CD4-positive, alpha-beta T cell treated with Interleukin-6 for 4 hours (primary cell): ENCODE results near the gene CFTR.
"Not testable (repeated sequence)": the region's sequence is repeated elsewhere in the genome, so short reads cannot be mapped to it uniquely, and the experiment has no call there.

Source experiments
- DNase-seq: peaks from one replicate; pipeline ENCODE4 v3.0.0-alpha.2; 2020; ENCODE audit warnings: mixed read lengths

The CFTR gene

GRCh38 chr7:117698018-117698417 lies 218.2 kb downstream of the CFTR start:
- DNase-seq, result no peak

- no peak for DNase-seq
These were observed 224.2 kb downstream of the CFTR start for GRCh38 chr7:117704063-117704462.

- DNase-seq, result no peak
These were observed 225.8 kb downstream of the CFTR start for GRCh38 chr7:117705630-117706029.

GRCh38 chr7:117706210-117706609 lies 226.4 kb downstream of the CFTR start:
- no peak for DNase-seq

GRCh38 chr7:117707080-117707479 lies 227.3 kb downstream of the CFTR start:
- DNase-seq, result no peak

GRCh38 chr7:117708173-117708572 lies 228.3 kb downstream of the CFTR start:
- DNase-seq, result not testable (repeated sequence)

- no peak for DNase-seq
These were observed 231.7 kb downstream of the CFTR start for GRCh38 chr7:117711556-117711955.

GRCh38 chr7:117715784-117716445 lies 236.1 kb downstream of the CFTR start:
- no peak for DNase-seq

GRCh38 chr7:117716707-117717299 lies 237.0 kb downstream of the CFTR start:
- no peak for DNase-seq

- no peak for DNase-seq
These were observed 237.5 kb downstream of the CFTR start for GRCh38 chr7:117717357-117717756.
